Left ventricle myocardium inferior (tissue), 1 donor: ENCODE results near the gene IFNG. TPM values are rescaled to one million over a fixed set of nuclear protein-coding genes. Genes with fewer than 3 reads are reported as not detected.
"Not testable (repeated sequence)": the region's sequence is repeated elsewhere in the genome, so short reads cannot be mapped to it uniquely, and the experiment has no call there.

Experiments used
- DNase-seq: peaks from one replicate; pipeline ENCODE4 v3.0.0-alpha.2; 2020
- H3K27ac ChIP-seq: fragments of 200-600 bp; replicated peaks from 2 replicates; pipeline ENCODE4 v1.8.0; 2021
- H3K27me3 ChIP-seq: fragments of 200-600 bp; 2 replicates; pipeline ENCODE4 v1.8.0; 2021; ENCODE audit warnings: low read depth
- H3K36me3 ChIP-seq: fragments of 200-600 bp; 2 replicates; pipeline ENCODE4 v1.8.0; 2021
- H3K4me1 ChIP-seq: fragments of 200-600 bp; 2 replicates; pipeline ENCODE4 v1.8.0; 2021
- H3K4me3 ChIP-seq: fragments of 200-600 bp; 2 replicates; pipeline ENCODE4 v1.8.0; 2021; ENCODE audit warnings: mild to moderate bottlenecking, moderate library complexity
- H3K9me3 ChIP-seq: fragments of 200-600 bp; replicated peaks from 2 replicates; pipeline ENCODE4 v1.8.0; 2021
- intact Hi-C: fragments of 100-400 bp; cut with micrococcal nuclease; formaldehyde crosslinking; loops from one replicate; pipeline ENCODE4 v1.11.0; 2022
- long read RNA-seq: library from polyadenylated mRNA; unstranded; transcript quantifications from one replicate; pipeline ENCODE4 v2.0.0, GENCODE V29; 2021
- total RNA-seq: library from RNA; stranded (reverse); fragmentation: NEBNext Ultra II Directional; extraction: Animal tissue kit (Norgen Biotek cat#: 25700); gene quantifications from one replicate; pipeline ENCODE4 v1.2.1, GENCODE V29; 2021
- TF ChIP-seq, protein P1 (sequence below): fragments of 200-600 bp; IDR thresholded peaks from 2 replicates; pipeline ENCODE4 v1.8.0; 2021; ENCODE audit warnings: antibody characterized with exemption, mild to moderate bottlenecking, borderline replicate concordance
- donor health status: DM: no; HTN: yes; CAD: no; lungs with severe emphysema.

IFNG gene
- not detected for total RNA-seq
- long read RNA-seq, result 0 reads

DNA sequence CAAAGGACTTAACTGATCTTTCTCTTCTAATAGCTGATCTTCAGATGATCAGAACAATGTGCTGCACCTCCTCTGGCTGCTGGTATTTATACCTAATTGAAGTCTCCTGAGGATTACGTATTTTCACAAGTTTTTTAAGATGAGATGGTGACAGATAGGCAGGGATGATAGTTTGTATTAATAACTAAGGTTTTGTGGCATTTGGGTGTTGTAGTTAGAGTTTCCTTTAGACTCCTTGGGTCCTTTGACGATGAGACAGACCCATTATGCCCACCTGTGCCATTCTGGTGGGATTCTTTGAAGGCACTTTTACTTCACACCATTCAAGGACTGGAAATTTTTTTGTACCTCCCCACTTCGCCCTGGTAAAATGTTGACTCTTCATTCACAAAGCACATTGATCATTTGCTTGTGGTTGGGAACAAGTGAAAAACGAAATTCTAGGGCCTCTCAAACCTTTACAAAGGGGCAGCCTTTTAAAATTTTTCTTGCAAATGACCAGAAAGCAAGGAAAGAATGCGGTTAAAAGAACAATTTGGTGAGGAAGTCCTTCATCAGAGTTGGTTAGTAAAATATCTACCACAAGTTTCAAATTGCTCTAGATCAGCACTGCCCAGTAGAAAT lies at the start of gene IFNG:
IFNG (minus strand) TSS at position 60 of the 624 bp plus-strand sequence. CDS start 125 bp downstream, outside the sequence.
- H3K27ac ChIP-seq, result no peak within 1 kb of the TSS

DNA sequence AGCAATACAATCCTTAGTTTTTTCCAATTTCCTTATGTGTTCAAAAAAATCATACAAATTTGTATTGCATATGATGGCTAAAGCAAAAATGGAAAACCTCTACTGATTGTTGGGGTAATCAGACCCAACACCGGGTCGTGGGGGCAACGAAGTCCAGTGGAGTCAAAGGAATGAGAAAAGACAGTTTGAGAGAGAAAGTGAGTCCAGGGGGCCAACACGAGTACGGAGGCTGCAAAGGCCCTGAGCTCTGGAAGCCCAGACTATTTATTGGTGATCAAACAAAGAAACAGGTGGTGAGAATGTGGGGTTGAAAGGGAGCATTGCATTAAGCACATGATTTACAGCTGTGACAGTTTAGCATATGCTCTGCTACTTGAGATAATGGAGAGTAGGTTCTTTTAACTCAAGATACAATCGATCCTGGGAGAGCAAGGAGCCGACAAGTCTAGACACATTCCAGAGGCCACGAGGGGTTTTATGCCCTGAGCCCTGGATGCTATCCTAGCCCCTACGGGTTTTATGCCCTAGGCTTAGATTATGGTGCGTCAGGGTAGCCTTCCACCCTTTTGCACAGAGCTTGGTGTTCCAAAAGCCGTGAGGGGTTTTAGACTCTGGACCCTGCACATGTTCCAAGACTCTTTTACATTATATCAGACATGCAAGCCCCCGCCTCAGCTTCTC lies 49.6 kb upstream of the IFNG start:
- H3K4me1 ChIP-seq, H3K36me3 ChIP-seq, intact Hi-C loops, DNase-seq, H3K4me3 ChIP-seq, H3K9me3 ChIP-seq, H3K27ac ChIP-seq: not testable (repeated sequence)
- peaks cover 79% of the 10 kb centered on the region for H3K27me3 ChIP-seq

More for the DNA sequence above, at the start of gene IFNG:
- TF ChIP-seq, protein P1, sequence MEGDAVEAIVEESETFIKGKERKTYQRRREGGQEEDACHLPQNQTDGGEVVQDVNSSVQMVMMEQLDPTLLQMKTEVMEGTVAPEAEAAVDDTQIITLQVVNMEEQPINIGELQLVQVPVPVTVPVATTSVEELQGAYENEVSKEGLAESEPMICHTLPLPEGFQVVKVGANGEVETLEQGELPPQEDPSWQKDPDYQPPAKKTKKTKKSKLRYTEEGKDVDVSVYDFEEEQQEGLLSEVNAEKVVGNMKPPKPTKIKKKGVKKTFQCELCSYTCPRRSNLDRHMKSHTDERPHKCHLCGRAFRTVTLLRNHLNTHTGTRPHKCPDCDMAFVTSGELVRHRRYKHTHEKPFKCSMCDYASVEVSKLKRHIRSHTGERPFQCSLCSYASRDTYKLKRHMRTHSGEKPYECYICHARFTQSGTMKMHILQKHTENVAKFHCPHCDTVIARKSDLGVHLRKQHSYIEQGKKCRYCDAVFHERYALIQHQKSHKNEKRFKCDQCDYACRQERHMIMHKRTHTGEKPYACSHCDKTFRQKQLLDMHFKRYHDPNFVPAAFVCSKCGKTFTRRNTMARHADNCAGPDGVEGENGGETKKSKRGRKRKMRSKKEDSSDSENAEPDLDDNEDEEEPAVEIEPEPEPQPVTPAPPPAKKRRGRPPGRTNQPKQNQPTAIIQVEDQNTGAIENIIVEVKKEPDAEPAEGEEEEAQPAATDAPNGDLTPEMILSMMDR, result no peak
- H3K36me3 ChIP-seq, result no peaks in the 10 kb centered on the region
- no peak for DNase-seq
- no peaks in the 10 kb centered on the region for H3K9me3 ChIP-seq
- no peaks in the 10 kb centered on the region for H3K4me1 ChIP-seq
- no peak within 1 kb of the TSS for H3K4me3 ChIP-seq
- intact Hi-C loops, result no loop called here
- H3K27me3 ChIP-seq, result no peaks in the 10 kb centered on the region

DNA sequence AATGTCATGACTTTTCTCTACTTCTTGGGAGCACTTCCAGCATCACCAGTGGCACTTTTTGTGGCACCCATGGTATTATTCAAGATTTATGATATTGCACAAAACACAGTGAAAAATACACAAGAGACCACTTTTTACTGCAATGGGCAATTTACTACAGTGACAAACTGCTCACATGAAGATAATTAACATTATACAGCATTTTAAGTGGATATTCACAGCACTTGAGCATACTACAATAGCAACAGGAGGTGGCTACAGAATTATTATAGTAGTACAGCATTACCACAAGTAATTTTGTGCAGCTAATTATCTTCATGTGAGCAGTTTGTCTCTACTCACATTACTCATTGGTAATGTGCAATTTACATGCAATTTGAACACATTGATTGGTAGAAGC lies 47.7 kb upstream of the IFNG start:
- TF ChIP-seq, protein P1, result no peak
- Histone ChIP-seq H3K27ac (no peak overlapping the region), H3K36me3 (no peaks in the 10 kb centered on the region), H3K4me1 (no peaks in the 10 kb centered on the region), H3K9me3 (no peaks in the 10 kb centered on the region), H3K4me3 (no peak overlapping the region), H3K27me3 (peaks cover 83% of the 10 kb centered on the region)
- intact Hi-C loops, result no loop called here
- DNase-seq, result no peak

DNA sequence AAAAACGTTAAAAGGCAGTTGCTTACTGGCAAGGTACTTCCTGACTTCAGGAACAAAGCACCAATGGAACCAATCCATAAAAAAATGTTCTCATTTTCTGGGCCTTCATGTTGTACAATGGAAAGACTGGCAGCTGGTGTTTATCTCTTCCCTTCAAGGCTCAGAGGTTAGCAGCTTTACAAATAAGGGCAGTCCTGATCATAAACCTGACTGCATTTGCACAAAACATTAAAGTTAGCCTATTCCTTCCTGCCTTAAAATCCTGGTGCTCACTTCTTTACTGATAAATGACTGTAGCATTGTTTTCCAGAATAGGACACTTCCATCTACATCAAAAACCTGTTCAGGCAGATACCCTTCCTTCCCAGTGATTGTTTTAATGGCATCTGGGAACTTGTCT lies 46.9 kb upstream of the IFNG start:
- no peaks in the 10 kb centered on the region for H3K9me3 ChIP-seq
- intact Hi-C loops, result no loop called here
- TF ChIP-seq, protein P1, result no peak
- H3K36me3 ChIP-seq, result no peaks in the 10 kb centered on the region
- no peaks in the 10 kb centered on the region for H3K4me1 ChIP-seq
- H3K27me3 ChIP-seq, result peaks cover 74% of the 10 kb centered on the region
- no peak overlapping the region for H3K4me3 ChIP-seq
- DNase-seq, result no peak
- H3K27ac ChIP-seq, result no peak overlapping the region

DNA sequence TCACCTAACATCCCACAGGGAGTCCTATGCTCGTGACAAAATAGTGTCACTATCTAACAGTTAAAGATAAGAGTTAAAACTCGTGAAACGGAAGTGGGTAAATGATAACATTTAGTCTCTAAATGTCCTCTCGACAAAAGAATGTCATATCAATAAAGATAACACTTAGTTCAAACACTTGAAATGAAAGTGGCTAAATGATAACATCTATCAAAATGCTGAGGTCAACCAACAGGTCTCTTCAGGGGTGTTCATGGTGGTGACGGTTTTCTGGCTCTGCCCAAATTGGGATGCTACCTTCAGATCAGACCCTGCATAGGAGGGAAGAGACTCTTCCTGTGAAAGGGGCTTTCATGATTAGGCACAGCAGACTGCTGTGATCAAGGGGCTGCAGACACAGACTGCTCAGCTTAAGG lies 43.9 kb upstream of the IFNG start:
- DNase-seq, result no peak
- TF ChIP-seq, protein P1, result no peak
- H3K4me3 ChIP-seq, result no peak overlapping the region
- H3K27me3 ChIP-seq, result peaks cover 57% of the 10 kb centered on the region
- intact Hi-C loops, result no loop called here
- no peaks in the 10 kb centered on the region for H3K4me1 ChIP-seq
- H3K36me3 ChIP-seq, result no peaks in the 10 kb centered on the region
- no peaks in the 10 kb centered on the region for H3K9me3 ChIP-seq
- H3K27ac ChIP-seq, result no peak overlapping the region

DNA sequence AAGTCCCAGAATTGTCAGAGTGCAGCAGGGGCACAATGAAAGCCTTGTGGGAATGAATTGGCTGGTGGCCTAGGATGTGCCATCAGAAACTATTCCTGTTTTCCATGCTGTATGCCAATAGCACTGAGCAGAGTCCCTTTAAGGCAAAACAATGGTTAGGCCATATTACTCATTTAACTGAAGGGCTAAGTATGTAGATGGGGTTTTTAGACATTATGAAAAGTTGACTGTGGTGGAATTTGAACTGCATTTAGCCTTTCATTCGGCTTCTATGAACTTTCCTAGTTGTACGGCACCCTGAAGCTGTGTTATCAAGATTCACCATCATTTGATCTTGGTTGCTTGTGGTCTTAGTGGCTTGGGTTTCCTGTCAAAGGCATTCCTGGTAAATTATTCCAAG lies 41.3 kb upstream of the IFNG start:
- intact Hi-C loops, result no loop called here
- Histone ChIP-seq H3K27me3 (peaks cover 36% of the 10 kb centered on the region), H3K4me3 (no peak overlapping the region), H3K36me3 (no peaks in the 10 kb centered on the region), H3K4me1 (no peaks in the 10 kb centered on the region), H3K9me3 (no peaks in the 10 kb centered on the region), H3K27ac (no peak overlapping the region)
- DNase-seq, result no peak
- TF ChIP-seq, protein P1, result no peak
